GM18517 (cell line): ENCODE measurements around the gene NTRK3.

Source experiments
- ATAC-seq: cut with Tn5 transposase; IDR thresholded peaks from one replicate; pipeline ENCODE4 v1.9.1; 2021; ENCODE audit warnings: mild to moderate bottlenecking, moderate library complexity; ENCODE audit not compliant: unreplicated experiment

NTRK3 gene

DNA sequence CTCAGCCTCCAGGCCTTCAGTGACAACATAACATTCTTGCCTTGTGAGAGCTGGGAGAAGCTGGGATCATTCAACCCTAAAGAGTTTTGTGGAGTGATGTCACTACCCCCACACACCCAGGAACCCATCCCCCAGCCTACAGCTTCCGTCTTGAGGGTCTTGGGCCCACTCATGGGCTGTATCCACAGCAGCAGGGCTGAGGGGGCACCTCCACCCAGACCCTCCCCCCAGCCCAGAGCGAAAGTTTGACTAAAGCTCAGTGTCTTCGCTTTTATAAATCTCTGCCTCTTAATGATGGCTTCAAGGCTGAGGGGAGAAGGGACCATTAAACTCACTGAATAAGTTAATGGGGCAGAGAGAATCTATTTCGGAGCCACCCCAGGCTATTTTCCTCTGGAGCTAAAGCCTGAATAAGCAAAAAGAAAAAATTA is 23.8 kb downstream of the NTRK3 start:
- no peak for ATAC-seq

DNA sequence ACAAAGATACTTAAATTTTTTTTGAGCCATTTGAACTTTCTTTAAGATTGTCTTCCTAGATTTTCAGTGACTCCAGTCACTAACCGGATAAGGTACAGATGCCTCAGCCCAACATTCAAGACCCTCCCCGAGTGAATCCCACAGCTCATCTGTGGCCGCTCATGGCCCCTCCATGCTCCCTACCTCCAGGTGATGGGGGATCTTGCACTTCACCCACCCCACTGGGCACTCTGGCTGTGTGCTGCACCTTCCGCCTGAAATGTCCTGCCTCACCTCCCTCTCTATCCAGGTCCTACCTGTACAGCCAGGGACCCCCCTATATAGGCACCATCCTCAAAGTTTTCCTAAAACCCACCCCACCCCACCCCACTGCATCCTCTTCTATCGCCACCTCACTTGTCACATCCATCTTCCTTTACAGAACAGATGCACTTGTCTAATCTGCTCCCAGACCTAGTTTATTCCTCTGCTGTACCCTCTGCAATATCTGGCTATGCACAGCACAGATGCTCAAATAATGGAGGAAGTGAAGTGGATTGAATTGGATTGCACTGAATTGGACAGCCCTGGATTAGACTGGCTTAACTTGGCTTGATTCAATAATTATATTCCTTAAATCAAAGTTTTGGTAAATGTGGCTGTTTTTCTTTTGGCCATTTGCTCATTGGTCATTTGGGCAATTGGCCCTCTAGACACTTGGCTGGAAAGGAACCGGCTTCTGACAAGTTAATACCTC is 24.5 kb downstream of the NTRK3 start:
- ATAC-seq, result no peak

DNA sequence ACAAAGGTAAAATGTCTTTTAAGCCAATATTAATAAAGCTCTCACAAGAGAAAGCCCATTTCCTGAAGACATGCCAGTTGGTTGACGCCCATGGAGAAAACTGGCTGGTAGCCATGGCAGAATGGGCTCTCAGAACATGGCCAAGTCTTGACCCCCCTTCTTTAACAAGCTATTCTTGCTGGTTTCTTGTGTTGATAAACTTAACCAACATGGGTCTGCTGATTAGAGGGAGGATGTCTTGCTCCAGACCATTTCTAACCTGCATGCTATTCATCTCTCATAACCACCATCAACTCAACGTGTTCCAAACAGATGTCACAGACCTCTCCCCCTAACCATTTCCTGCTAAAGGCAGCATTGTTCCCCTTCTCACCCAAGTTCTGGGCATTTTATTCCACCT is 25.7 kb downstream of the NTRK3 start:
- no peak for ATAC-seq

DNA sequence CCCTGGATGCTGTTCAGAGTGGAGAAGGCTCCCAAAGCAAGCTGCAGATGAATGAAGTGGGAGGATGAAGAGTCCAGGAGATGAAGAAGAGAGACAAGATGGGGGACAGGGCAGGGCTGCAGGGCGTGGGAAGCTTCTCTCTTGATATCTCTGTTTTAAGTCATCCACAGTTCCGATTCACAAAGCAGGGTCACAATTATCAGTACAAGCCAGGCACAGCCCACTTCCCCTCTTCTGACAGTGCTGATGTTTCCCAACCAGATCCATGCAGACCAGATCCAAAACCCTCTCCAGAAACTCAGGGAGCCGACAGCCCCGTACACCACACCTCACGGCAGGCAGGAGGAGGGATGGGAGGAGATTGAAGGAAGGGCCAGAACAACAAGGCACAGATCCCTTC is 31.1 kb downstream of the NTRK3 start:
- no peak for ATAC-seq

- no peak for ATAC-seq
These were observed 33.5 kb downstream of the NTRK3 start for GRCh38 chr15:88223084-88223483.

GRCh38 chr15:88221836-88222235 is 34.7 kb downstream of the NTRK3 start:
- no peak for ATAC-seq

DNA sequence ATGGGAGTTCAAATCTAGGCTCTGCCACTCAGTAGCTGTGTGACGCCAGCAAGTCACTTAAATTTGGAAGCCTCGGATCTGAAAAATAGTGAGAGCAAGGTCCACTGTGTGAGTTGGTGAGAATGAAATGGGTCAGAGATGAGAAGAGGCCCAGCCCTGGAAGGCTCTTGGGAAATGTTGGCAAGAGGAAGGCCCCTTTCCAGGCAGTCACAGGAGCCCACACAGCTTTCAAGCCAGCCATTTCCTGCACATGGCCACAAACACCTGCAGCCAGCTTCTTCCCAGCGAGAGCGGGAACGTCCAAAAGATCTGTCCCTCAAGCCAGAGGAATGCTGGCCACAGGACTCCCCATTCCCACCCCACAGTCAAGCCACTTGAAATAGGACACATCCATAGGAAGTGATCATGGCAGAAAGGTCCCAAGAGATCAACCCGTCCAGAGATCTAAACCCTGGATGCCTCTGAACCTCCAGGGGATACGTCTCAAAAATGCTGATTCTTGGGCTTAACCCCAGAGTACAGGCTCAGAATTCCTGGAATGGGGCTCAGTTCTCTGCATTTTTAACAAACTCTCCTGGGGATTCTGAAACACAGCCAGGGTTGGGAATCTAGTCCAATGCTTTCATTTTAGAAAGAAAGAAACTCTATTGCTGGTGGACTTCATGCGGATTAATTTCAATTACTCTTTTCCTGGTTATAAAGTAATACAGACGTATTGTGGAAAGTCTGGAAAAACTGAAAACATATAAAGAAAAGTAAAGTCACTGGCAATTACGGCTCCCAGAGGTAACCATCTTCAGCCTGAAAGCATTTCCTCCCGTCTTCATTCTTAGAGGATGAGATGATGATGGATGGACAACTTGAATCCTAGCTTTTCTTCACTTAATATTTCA is 35.9 kb downstream of the NTRK3 start:
- no peak for ATAC-seq

DNA sequence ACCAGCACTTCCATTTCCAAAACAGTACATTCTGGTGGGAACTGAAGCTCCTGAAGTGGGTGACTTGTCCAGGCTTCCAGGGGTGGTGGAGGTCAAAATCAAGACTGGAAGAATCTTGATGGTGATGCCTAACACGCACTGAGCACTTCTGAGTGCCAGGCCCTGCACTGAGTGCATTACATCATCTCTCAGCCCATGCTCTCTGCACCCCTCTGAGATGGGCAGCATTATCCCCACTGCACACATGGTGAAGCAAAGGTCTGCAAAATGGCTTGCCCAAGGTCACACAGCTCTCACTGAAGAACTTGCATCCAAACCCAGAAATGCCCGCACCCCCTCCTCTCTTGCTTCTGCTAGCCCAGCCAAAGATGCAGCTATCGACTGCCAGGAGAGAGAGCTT is 36.9 kb downstream of the NTRK3 start:
- no peak for ATAC-seq

DNA sequence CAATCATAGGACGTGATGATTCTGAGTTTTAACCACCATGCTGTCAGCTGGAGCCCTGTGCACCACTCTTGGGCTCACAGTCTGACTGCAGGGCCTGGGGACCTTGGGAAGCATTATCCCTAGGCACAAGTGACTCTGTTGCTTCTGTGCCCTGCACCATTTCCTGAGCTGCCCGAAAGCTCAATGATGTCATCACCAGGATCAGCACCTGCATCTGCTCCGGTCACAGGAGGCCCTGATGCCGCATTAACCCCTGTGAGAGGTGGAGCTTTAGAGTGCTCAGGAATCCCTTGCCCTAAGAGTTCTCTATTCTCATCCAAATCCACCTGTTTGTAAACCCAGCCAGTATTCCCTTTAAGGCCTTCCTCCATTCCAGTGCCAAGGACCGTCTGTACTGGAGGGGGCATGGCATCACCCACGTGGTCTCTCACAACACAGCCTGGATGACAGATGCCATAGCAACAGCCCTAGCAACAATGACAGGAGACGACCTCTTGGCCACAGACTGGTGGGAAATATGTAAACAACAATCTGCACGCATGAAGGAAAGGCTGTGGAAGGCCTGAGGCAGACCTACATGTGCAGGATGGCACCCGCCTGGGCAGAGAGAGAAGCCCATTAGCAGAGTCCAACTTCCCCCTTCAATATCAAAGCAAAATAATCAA is 37.9 kb downstream of the NTRK3 start:
- no peak for ATAC-seq

DNA sequence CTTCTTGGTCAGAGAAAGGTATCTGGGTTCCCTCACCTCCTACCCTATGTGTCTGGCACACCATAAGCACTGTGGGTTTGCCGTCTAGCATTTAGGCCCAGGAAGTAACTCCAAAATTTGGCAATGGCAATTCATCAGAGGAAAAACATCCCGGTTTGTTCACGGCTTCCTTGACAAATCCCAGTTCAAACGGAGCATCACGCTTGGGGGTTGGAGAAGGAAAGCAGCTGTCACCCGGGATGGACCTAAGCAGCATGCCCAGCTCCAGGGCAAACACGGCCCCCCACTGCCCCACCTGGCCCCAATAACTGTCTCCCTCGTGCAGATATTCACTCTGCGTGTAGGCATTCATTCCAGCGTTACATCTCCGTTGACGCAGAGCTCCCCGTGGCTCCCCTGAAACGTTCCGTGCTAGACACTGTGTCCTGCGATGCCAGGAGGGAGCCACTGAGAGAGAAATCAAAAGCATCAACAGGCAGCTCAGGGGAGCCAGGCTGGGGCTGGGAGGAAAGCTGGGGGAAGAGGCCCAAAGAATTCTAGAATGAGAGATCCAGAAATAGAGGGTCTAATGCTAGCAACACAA is 41.4 kb downstream of the NTRK3 start:
- ATAC-seq, result no peak

DNA sequence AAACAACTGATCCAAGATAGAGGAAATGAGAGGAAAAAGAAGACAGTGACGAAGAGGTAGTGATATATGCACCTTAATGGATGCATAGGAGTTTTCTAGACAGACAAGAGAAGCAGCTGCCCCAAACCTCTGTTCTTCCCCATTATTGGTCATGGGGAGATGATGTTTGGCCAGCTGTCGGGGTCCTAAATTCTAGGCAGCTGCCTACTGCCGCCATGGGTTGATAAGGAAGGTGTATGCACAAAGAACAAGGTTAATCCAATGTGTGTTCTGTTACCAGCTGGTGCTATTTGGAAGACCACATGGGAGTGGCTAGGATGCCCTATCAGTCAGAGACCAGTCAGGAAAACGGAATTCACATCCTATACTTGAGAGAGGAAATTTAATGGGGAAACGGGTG is 47.4 kb downstream of the NTRK3 start:
- no peak for ATAC-seq

GRCh38 chr15:88208396-88208795 is 48.1 kb downstream of the NTRK3 start:
- no peak for ATAC-seq

- ATAC-seq, result no peak
These were observed 49.0 kb downstream of the NTRK3 start for GRCh38 chr15:88207565-88207964.

DNA sequence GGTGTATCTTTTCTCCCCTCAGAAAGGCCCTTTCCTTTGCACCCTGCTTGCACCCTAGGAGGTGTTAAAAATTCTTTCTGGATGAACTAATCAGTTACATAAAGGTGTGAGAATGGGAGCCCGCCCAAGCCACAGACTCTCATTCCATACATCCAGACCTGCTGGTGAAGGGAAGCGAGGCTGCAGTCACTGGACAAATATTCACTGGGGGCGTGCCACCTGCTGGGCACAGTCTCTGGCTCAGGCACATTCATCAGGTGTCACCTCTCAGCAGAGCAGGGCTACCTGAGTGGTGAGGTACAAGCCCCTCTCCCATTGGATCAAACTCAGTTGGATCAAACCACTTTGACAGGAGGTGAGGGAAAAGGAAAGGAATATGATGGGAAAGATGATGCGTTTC is 52.0 kb downstream of the NTRK3 start:
- no peak for ATAC-seq

GRCh38 chr15:88202231-88202630 is 54.3 kb downstream of the NTRK3 start:
- ATAC-seq, result no peak

- ATAC-seq, result no peak
These were observed 55.3 kb downstream of the NTRK3 start for GRCh38 chr15:88201207-88201606.

- ATAC-seq, result no peak
These were observed 59.6 kb downstream of the NTRK3 start for GRCh38 chr15:88196961-88197360.

DNA sequence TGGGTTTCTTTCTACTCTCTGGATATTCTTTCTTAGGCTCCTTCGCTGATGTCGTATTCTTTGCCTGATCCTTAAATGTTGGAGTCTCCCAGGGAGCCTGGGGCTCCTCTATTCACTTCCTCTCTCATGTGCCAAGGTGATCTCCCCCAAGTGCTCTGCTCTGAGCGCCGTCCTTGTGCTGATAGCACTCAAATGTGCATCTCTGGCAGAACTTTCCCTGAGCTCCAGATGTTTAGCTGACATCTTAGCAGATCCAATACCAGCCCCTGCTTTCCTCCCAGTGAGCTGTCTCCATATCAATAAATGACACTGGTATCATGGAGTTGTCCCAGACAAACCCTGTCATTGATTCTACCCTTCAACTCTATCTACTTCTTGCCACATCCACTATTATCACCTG is 62.4 kb downstream of the NTRK3 start:
- no peak for ATAC-seq

GRCh38 chr15:88193415-88193814 is 63.1 kb downstream of the NTRK3 start:
- no peak for ATAC-seq

DNA sequence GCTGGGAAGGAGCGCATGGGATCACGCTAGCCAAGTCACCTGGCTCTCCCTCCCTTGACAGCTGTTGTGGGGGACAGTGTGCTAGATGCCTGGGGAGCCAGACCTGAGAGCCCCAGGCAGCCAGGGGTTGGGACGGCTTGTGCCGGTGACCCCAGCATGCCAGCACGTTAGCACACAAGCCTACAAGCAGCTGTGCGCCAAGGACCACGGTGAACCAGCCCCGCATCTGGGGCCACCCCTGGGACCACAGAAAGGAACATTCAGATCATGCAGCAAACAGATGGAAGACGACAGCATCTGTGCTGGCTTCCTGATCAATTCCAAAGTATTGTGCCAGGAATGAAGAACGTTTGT is 64.8 kb downstream of the NTRK3 start:
- ATAC-seq, result no peak

DNA sequence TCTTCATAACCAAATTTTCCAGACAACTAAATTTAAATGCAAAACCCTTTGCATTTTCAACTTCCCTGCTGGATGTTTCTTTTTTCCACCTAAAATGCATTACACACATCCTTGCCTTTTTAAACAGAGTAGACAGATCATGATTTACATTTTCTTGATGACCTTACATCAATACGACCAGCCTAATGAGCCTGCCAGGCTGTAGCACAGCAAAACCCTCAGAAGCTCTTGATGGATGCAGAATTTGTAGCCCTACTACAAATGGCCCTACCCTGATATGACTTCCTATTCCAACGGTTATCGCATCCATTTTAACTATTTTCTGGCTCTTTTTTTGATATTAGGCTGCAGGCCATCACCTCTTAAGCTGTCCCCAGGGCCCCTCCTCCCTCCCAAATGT is 66.3 kb downstream of the NTRK3 start:
- ATAC-seq, result no peak
